HTR-8/SVneo (cell line): Measurements from ENCODE around the gene AKAP1.

Experiments used
- DNase-seq: peaks from one replicate; pipeline ENCODE4 v3.0.0; 2011; ENCODE audit warnings: low spot score, mixed read lengths; ENCODE audit not compliant: insufficient read length
- FAIRE-seq: peaks from 2 replicates; lab custom pipeline; 2011; peaks lifted over from hg19 to GRCh38; lab: Jason Lieb, UNC

Gene AKAP1

GRCh38 chr17:57084802-57085447, at the start of gene AKAP1:
Gene AKAP1 (plus strand): TSS chr17:57085246. CDS start chr17:57105465, 20,219 bp downstream.
- FAIRE-seq (peak; percentile 98), DNase-seq (peak; percentile 100)

- no peak for DNase-seq
- no peak for FAIRE-seq
Observed at GRCh38 chr17:57035971-57036481, 49.0 kb upstream of the AKAP1 start.

GRCh38 chr17:57037411-57037810, 47.6 kb upstream of the AKAP1 start:
- no peak for FAIRE-seq
- no peak for DNase-seq

DNA sequence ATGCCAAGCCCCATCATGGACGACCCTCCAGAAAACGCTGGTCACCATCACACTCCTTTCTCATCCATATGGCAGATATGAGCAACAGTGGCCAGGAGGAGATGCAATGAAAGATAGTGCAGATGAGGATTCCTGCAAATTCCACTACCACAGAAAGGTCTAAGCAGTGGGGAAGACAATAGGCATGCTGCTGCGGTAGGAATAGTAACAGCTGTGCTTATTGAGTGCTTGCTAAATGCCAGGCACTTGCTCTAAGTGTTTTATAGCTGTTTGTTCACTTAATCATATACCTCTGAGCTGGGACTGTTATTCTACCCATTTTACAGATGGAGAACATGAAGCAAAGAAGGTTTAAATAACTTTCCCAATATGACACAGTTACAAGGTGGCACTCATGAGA, 46.6 kb upstream of the AKAP1 start:
- DNase-seq (no peak), FAIRE-seq (peak; percentile 69)

- FAIRE-seq (no peak), DNase-seq (no peak)
Observed at GRCh38 chr17:57040571-57040970, 44.5 kb upstream of the AKAP1 start.

DNA sequence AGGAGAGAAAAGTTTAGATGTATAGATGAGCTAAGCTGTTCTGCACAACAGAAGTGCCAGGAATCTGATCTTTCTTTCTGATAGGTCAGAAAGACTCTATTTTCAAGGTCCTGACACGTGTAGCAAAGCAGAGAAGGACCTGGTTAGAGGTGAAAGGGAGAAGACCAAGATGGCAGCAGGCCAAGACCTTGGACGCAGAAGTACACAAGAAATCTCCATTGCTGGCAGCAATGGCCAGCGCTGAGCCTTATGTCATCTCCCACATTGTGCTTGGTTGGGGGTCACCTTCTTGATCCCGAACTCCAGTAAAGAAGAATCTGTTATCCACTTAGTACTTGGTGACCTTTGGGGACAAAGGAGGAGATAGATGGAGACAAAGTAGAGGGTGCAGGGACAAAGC, 41.8 kb upstream of the AKAP1 start:
- no peak for FAIRE-seq
- DNase-seq, result no peak

- FAIRE-seq, result no peak
- no peak for DNase-seq
Observed at GRCh38 chr17:57044976-57045867, 39.8 kb upstream of the AKAP1 start.

- FAIRE-seq, result peak; percentile 59
- DNase-seq, result no peak
Observed at GRCh38 chr17:57045868-57046704, 39.0 kb upstream of the AKAP1 start.

DNA sequence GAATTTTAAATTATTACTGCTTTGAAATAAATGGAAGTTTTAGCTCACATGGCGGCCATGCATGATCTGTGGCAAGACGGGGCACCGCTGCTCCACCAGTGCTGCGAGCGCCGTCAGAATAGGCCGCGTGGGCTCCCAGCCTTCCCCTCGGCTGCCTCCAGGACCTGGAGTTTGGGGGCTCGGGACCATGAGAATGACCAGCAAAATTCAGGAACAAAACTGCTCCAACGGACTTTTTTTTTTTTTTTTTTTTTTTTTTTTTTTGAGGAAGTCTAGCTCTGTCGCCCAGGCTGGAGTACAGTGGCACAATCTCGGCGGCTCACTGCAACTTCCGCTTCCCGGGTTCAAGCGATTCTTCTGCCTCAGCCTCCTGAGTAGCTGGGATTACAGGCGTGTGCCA, 38.3 kb upstream of the AKAP1 start:
- no peak for FAIRE-seq
- DNase-seq, result no peak

DNA sequence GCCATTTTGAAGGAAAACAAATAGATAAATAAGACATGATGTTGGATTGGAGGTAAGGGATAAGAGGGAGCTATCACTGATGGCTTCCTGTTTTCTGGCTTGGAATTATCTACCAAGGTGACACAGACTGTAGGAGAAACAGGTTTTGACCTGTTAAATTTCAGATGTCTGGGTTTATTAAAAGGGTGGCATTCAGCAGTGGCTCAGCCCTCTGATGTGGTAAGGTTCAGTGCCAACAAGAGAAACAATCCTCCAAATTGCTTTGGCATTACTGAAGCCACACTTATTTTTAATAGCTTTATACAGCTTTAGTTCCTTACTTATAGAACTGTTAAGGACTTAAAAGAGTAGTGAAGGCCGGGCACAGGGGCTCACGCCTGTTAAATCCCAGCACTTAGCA, 37.0 kb upstream of the AKAP1 start:
- FAIRE-seq (no peak), DNase-seq (no peak)

GRCh38 chr17:57050306-57050705, 34.7 kb upstream of the AKAP1 start:
- FAIRE-seq, result no peak
- no peak for DNase-seq

GRCh38 chr17:57051886-57052361, 33.1 kb upstream of the AKAP1 start:
- peak; percentile 49 for FAIRE-seq

DNA sequence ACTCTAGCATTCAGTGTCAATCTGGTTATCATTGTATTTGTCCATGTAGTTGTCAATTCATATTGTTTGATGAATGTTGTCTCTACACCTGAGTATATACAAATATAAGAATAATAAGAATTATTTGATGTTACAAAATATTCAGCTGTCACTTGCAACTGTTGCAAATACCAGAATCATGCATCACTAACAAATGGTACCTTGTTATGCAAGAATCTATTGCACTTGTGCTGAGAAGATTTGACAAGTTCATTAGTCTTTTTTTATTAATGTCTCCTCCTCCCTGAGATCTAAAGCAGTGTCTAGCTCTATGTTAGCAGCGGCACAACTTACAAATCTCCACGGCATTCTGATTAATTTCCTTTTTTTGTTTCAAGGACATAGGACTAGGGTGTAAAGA, 22.2 kb upstream of the AKAP1 start:
- DNase-seq, result no peak
- no peak for FAIRE-seq

More at GRCh38 chr17:57051886-57052361, 33.1 kb upstream of the AKAP1 start:
- no peak for DNase-seq

GRCh38 chr17:57067162-57067561, 17.9 kb upstream of the AKAP1 start:
- FAIRE-seq (peak; percentile 76), DNase-seq (no peak)

DNA sequence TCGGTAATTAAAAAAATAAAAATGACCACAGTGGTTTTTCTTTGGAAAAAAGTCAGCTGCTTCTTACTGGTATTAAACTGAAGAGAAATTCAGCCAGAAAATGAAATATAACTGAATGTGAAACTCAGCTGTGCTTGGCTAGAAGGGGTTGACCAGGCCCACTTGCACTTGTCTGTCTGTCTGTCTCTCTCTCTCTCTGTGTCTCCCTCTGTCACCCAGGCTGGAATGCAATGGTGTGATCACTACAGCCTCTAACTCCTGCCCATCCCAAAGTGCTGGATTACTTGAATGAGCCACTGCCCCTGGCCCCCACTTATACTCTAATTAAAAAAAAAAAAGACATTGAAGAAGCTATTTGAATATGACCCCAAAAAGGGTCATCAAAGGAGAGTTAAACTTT, 17.3 kb upstream of the AKAP1 start:
- FAIRE-seq, result no peak
- DNase-seq, result no peak

DNA sequence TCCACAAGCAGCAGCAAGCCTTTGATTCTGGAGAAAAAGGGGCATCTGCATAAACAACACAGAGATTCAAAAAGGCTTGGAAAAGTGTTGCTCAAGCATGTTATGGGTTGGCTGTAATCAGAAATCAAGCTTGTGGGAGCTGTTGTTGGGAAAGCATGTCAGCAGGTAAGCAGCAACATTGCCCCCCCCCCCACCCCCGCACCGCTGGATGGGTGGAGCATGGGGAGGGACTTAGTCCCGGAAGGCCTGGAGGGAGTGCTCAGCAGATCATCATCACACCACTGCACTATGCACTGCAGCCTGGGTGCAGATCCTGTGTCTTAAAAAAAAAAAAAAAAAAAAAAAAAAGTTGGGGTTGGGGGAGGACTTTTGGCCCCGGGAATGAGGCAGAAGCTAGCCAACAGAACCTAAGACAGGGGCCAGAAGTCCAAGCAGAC, 16.8 kb upstream of the AKAP1 start:
- FAIRE-seq (no peak), DNase-seq (peak; percentile 43)

DNA sequence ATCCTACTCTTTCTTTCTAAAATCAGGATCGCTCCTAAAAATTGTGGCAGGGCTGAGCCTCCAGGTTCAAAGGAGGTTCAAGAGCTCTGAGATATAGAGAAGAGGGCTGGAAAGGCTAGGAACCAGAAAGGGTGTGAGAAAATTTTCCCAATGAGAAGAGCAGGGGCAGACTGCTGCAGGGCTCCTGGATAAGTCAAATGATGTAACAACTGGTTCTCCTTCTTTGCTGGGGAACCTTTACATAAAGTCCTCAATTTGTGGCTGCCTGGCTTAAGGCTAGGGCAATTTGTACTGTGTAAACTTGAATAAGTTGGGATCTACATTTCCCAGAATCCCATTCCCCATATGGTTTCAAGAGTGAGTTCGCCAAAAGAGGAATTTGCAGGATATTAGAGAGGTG, 16.3 kb upstream of the AKAP1 start:
- DNase-seq, result no peak
- no peak for FAIRE-seq

DNA sequence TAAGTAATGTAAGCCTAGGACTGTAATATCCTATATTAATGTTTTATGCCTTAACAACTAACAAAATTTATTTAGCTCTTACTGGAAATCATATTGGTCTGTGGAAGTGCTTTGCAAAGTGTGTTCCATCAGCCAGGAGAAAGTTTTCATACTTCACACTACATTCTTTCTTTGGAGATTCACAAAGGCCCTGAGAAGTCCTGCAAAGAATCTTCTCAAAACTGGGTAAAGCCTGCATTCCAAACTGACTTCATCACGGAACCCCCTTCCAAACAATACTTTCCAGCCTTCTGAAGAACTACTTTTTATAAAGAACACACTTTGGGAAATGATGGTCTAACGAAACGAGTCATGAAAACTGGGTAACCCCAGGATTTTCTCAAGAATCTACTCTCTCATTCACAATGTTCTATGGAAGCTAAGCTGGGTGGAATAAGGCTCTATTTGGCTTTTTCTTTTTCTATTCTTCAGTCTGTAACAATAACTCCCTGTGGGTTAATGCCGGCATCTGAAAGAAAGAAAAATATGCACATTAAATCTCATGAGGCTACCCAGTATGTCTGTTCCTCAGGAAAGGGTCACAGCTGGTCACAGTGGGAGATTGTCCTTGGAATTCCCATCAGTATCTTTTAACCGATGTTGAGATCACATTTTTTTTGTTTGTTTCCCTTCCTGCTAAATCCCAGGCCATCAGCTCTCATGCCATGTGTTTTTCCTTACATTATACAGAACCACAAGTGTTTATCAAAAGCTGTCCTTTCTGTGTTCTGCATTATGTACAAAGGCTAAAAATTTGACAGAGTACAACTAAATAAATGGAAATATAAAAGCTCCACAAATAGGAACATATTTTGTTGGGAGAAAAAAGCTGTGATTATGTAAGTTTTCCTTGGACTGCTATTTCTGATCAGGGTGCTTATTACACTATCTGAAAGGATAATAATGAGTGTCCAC, 12.8 kb upstream of the AKAP1 start:
- DNase-seq (no peak), FAIRE-seq (no peak)

GRCh38 chr17:57073626-57074025, 11.4 kb upstream of the AKAP1 start:
- DNase-seq, result no peak
- FAIRE-seq, result no peak
